T-helper 17 cell (primary cell): ENCODE data around the gene THSD7B. TPM values are rescaled to one million over a fixed set of nuclear protein-coding genes. Genes with fewer than 3 reads are reported as not detected.

ENCODE experiments used
- ATAC-seq: fragments of 150-1000 bp; cut with Tn5 transposase; 2 replicates; pipeline ENCODE4 v1.10.0; 2021; ENCODE audit warnings: mild to moderate bottlenecking, moderate library complexity
- DNase-seq, 3 donors: peaks; one replicate each; pipeline versions ENCODE4 v3.0.0 to v3.0.0-alpha.2; 2020 to 2021
- H3K9me3 ChIP-seq: one replicate; pipeline ENCODE4 v1.7.0; 2013; ENCODE audit warnings: low read length, mild to moderate bottlenecking; ENCODE audit not compliant: control insufficient read depth, poor library complexity, severe bottlenecking
- H3K27ac Mint-ChIP-seq: one replicate; pipeline ENCODE4 v1.8.0; 2022; ENCODE audit warnings: mild to moderate bottlenecking, moderate library complexity, mixed read lengths
- H3K27me3 Mint-ChIP-seq: one replicate; pipeline ENCODE4 v1.8.0; 2022; ENCODE audit warnings: mixed read lengths
- H3K36me3 Mint-ChIP-seq: one replicate; pipeline ENCODE4 v1.8.0; 2022; ENCODE audit warnings: low read depth, mixed read lengths
- H3K4me1 Mint-ChIP-seq: one replicate; pipeline ENCODE4 v1.8.0; 2022; ENCODE audit warnings: mild to moderate bottlenecking, mixed read lengths
- H3K4me3 Mint-ChIP-seq: one replicate; pipeline ENCODE4 v1.8.0; 2022; ENCODE audit warnings: mild to moderate bottlenecking, moderate library complexity, mixed read lengths
- total RNA-seq, 4 donors: library from RNA in 2 of 4; stranded (reverse) in 2 of 4; gene quantifications; one replicate each; pipeline ENCODE4 v1.2.3 and lab custom pipeline; 2022 to 2026

The THSD7B gene
- total RNA-seq, 2 donors from 2014 or later: not detected

DNA sequence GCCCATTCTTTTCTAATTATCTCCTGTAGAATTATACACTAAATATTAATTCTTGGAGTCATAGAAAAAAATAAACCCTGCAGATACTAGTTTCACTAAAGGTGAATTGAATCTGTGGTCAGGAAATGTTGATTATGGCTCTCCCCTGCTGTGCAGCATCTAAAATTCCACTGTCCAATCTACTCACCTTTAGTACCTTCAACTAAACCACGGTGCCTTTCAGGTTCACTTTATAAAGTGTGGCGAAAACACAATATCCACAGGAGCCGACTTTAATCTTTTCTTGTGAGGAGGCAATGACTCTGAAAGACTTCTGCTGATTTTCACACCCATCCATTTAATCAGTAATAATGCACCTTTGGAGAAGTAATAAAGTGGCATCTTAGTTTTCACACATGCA, 402.3 kb downstream of the THSD7B start:
- DNase-seq (no peak), ATAC-seq (no peak)
- Mint-ChIP-seq H3K27me3 (no peaks in the 10 kb centered on the region), H3K36me3 (no peaks in the 10 kb centered on the region), H3K4me3 (no peak overlapping the region), H3K27ac (no peak overlapping the region), H3K4me1 (no peaks in the 10 kb centered on the region)
- H3K9me3 ChIP-seq: no peaks in the 10 kb centered on the region

DNA sequence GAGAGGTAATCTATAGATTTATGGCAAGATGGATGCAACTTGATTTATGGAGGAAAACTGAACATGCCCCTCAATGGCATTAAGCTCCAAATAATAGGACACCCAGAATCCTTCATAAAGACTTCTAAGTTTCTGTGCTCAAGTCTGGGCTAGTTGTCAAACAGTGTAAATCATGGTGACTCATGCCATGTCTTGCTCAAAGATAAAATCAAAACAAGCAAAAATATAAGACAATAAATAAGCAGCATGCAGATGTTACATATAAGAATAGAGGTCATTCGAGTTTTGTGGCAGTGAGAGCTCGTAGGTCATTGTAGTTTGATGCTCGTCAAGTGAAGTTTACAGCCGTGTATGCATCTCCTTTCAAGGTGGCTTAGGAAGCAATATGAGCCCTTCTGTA, 403.2 kb downstream of the THSD7B start:
- H3K9me3 ChIP-seq: no peaks in the 10 kb centered on the region
- Mint-ChIP-seq H3K4me1 (no peaks in the 10 kb centered on the region), H3K36me3 (no peaks in the 10 kb centered on the region), H3K4me3 (no peak overlapping the region), H3K27ac (no peak overlapping the region), H3K27me3 (no peaks in the 10 kb centered on the region)
- ATAC-seq: no peak
- no peak for DNase-seq

DNA sequence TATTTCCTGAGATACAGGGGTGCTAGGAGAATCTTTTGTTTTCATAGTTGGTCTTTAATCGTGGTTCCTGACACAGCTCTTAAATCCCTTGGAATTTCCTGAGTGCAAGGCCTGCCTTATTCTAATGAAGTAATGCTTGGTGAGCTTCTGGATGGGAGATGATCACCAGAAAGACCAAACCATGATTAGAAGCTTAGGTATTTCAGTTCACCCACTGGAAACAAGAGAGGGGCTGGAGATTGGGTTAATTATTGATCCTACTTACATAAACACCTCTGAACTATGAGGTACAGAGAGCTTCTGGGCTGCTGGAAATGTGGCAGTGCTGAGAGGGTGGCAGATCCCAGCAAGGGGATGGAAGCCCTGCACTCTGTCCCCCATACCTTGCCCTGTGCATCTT, 406.8 kb downstream of the THSD7B start:
- Mint-ChIP-seq H3K27ac (no peak overlapping the region), H3K4me3 (no peak overlapping the region), H3K36me3 (no peaks in the 10 kb centered on the region), H3K4me1 (no peaks in the 10 kb centered on the region), H3K27me3 (no peaks in the 10 kb centered on the region)
- no peaks in the 10 kb centered on the region for H3K9me3 ChIP-seq
- ATAC-seq (no peak), DNase-seq (no peak)

DNA sequence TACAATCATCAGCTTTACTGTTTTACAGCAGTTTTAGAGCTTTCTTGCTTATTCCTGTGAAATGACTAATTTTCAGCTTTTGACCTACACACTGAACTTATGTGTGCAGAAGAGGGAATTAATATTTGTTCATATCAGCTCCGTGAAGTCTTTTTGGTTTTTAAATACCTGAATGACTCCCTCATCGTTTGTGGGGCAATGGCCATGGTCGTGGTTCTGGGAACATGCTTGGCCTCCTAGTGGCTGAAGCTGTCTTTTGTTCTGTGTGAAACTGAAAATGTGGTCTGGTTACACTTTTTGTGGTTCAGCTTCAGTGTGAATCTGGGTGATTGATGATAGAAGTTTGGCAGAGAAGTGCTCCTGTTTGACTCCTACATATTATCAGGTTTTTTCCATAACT, 408.1 kb downstream of the THSD7B start:
- Mint-ChIP-seq H3K27ac (no peak overlapping the region), H3K4me1 (no peaks in the 10 kb centered on the region), H3K27me3 (no peaks in the 10 kb centered on the region), H3K4me3 (no peak overlapping the region), H3K36me3 (no peaks in the 10 kb centered on the region)
- no peaks in the 10 kb centered on the region for H3K9me3 ChIP-seq
- ATAC-seq: no peak
- no peak for DNase-seq

DNA sequence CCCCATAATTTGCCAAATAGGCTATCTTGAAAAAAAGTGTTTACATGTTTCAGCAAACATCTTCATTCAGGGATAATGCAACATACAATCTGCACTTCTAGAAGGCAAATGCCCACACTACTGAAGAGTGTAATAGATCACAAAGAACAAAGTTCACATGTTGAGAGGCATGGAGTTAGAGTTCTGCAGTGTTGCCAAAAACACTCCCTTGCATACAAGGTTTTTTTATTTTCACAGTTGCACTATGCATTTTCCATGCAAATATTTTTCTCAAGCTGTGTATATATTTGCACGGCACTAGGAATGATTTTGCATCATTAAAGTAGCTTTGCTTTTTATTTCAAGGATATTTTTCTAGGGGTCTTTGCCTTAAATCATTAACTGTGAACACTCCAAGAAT, 409.9 kb downstream of the THSD7B start:
- Mint-ChIP-seq H3K27ac (no peak overlapping the region), H3K4me3 (no peak overlapping the region), H3K36me3 (no peaks in the 10 kb centered on the region), H3K4me1 (no peaks in the 10 kb centered on the region), H3K27me3 (no peaks in the 10 kb centered on the region)
- ATAC-seq (no peak), DNase-seq (no peak)
- no peaks in the 10 kb centered on the region for H3K9me3 ChIP-seq

DNA sequence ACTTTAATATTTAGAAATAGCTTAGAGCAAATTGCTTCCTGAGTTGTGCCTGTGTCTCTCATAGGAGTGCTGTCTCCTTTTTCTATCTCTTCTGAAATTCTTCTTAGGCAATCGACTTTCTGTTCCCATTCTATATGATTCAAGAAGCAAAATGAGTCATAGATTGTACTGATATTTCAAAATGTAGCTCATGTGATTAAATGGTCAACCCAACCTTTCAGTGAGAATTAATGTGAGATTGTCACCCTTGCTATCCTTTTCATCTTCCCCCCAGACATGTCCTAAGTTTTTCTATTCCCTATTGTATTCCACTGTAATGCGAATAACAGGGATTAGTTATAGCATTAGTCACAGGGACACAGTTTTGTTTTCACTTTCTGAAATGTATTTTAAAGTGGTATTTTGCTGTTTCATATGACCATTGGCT, 413.6 kb downstream of the THSD7B start:
- H3K9me3 ChIP-seq: no peaks in the 10 kb centered on the region
- no peak overlapping the region for H3K27ac Mint-ChIP-seq
- H3K27me3 Mint-ChIP-seq: no peaks in the 10 kb centered on the region
- no peak for DNase-seq
- no peaks in the 10 kb centered on the region for H3K4me1 Mint-ChIP-seq
- no peak overlapping the region for H3K4me3 Mint-ChIP-seq
- H3K36me3 Mint-ChIP-seq: no peaks in the 10 kb centered on the region
- no peak for ATAC-seq

DNA sequence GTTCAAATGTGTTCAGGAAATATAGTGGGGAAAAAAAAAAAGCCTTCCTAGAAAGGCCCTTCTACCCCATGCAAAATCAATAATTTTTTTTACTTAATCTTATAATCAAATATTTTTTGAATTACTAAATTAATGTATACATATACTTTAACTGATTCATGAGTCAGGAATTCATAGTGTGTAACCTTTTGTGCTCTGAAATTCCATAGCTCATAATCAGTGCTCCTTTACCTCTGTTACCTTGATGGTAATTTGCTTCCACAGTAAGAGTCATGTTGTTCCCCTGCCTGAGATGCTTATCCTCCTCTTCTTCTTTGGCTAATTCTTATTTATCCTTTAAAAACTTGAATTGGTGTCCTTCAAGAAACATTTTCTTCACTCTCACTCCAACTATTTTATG, 414.2 kb downstream of the THSD7B start:
- DNase-seq: no peak
- Mint-ChIP-seq H3K4me3 (no peak overlapping the region), H3K27me3 (no peaks in the 10 kb centered on the region), H3K27ac (no peak overlapping the region), H3K4me1 (no peaks in the 10 kb centered on the region), H3K36me3 (no peaks in the 10 kb centered on the region)
- no peaks in the 10 kb centered on the region for H3K9me3 ChIP-seq
- ATAC-seq: no peak

- no peak for DNase-seq
- ATAC-seq: no peak
- no peaks in the 10 kb centered on the region for H3K27me3 Mint-ChIP-seq
- H3K4me3 Mint-ChIP-seq: no peak overlapping the region
- no peaks in the 10 kb centered on the region for H3K36me3 Mint-ChIP-seq
- no peak overlapping the region for H3K27ac Mint-ChIP-seq
- no peaks in the 10 kb centered on the region for H3K9me3 ChIP-seq
- no peaks in the 10 kb centered on the region for H3K4me1 Mint-ChIP-seq
Measured at GRCh38 chr2:137180012-137180411, 414.7 kb downstream of the THSD7B start.

DNA sequence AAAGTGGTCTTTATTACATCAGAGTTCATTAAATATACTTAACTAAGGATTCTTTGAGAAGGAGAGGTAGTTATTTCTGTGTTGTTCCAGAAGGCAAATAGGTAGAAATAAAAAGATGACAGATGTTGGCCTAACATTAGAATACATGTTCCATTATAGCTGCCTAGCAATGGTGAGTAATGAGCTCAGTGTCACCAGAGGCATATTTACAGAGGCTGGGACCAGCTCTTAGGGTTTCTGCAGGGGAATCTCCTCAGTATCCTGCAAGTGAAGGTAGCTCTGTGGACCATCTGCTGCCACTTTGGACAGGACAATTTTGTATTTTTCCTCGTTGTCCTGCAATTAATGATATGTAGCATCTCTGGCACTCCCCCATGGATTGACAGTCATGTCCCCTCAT, 416.0 kb downstream of the THSD7B start:
- DNase-seq (no peak), ATAC-seq (no peak)
- H3K9me3 ChIP-seq: no peaks in the 10 kb centered on the region
- Mint-ChIP-seq H3K4me1 (no peaks in the 10 kb centered on the region), H3K36me3 (no peaks in the 10 kb centered on the region), H3K27me3 (no peaks in the 10 kb centered on the region), H3K4me3 (no peak overlapping the region), H3K27ac (no peak overlapping the region)

DNA sequence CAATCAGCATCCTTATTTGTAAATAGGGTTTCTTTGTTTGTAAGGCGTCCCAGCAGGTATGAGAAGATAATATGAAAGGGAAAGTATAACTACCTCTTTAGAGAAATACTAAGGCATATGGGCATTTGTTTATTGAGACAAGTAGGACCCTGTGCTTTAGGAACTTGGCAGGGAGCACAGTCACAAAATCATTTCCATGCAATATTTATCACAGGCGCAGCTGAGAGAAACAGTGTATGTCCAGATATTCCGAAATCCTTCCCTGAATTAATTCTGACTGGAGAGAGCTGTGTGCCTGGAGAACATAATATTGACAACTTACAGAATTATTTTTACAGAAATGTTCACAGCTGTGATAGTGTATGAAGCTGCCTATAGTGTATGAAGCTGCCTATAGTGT, 416.7 kb downstream of the THSD7B start:
- no peaks in the 10 kb centered on the region for H3K4me1 Mint-ChIP-seq
- H3K36me3 Mint-ChIP-seq: no peaks in the 10 kb centered on the region
- H3K9me3 ChIP-seq: no peaks in the 10 kb centered on the region
- ATAC-seq (no peak), DNase-seq (no peak)
- no peaks in the 10 kb centered on the region for H3K27me3 Mint-ChIP-seq
- no peak overlapping the region for H3K4me3 Mint-ChIP-seq
- no peak overlapping the region for H3K27ac Mint-ChIP-seq

GRCh38 chr2:137183206-137183898, 418.0 kb downstream of the THSD7B start:
- ATAC-seq (no peak), DNase-seq (no peak)
- Mint-ChIP-seq H3K27ac (no peak overlapping the region), H3K4me3 (no peak overlapping the region), H3K4me1 (no peaks in the 10 kb centered on the region), H3K36me3 (no peaks in the 10 kb centered on the region), H3K27me3 (no peaks in the 10 kb centered on the region)
- no peaks in the 10 kb centered on the region for H3K9me3 ChIP-seq

- ATAC-seq (no peak), DNase-seq (no peak)
- no peaks in the 10 kb centered on the region for H3K9me3 ChIP-seq
- no peaks in the 10 kb centered on the region for H3K36me3 Mint-ChIP-seq
- H3K4me3 Mint-ChIP-seq: no peak overlapping the region
- H3K4me1 Mint-ChIP-seq: no peaks in the 10 kb centered on the region
- no peaks in the 10 kb centered on the region for H3K27me3 Mint-ChIP-seq
- H3K27ac Mint-ChIP-seq: no peak overlapping the region
Measured at GRCh38 chr2:137185378-137186078, 420.2 kb downstream of the THSD7B start.

DNA sequence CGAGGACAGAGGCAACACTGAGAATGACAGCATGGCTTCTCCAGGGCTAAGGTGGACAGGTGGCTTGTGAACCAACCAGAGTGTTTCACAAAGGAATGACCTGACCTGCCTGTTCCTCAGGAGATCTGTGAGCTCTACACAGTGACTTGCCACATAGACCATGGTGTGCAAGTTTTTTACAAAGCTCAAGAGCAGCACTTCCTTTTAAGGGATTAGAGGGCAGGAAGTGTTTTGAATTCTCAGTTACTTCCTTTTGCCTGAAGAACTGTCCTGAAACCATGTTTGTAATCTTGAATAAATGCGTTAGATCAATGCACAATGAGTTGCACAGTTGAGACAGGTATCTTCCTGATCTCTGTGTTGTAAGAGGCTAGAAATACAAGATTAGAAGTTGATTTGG, 421.9 kb downstream of the THSD7B start:
- ATAC-seq (no peak), DNase-seq (no peak)
- H3K9me3 ChIP-seq: no peaks in the 10 kb centered on the region
- Mint-ChIP-seq H3K27ac (no peak overlapping the region), H3K4me3 (no peak overlapping the region), H3K36me3 (no peaks in the 10 kb centered on the region), H3K27me3 (no peaks in the 10 kb centered on the region), H3K4me1 (no peaks in the 10 kb centered on the region)
